NCI-H146 (cell line): ENCODE results near the gene MYO18B.
A peak's percentile ranks its signal among the peaks of the same experiment; 100 is the strongest.

Experiments
- DNase-seq: peaks from one replicate; lab custom pipeline; 2025; lab: John Stamatoyannopoulos, UW

The MYO18B gene

GRCh38 chr22:25996669-25997068, 254.7 kb downstream of the MYO18B start:
- no peak for DNase-seq

GRCh38 chr22:25997886-25998775, 256.1 kb downstream of the MYO18B start:
- no peak for DNase-seq

GRCh38 chr22:26002456-26002855, 260.5 kb downstream of the MYO18B start:
- DNase-seq: no peak

- DNase-seq: no peak
These were observed 262.5 kb downstream of the MYO18B start for GRCh38 chr22:26004477-26004876.

- no peak for DNase-seq
These were observed 266.6 kb downstream of the MYO18B start for GRCh38 chr22:26008587-26008986.

GRCh38 chr22:26016916-26017315, 274.9 kb downstream of the MYO18B start:
- no peak for DNase-seq

GRCh38 chr22:26017932-26018331, 275.9 kb downstream of the MYO18B start:
- no peak for DNase-seq

- DNase-seq: no peak
These were observed 277.6 kb downstream of the MYO18B start for GRCh38 chr22:26019596-26019995.

- no peak for DNase-seq
These were observed 279.5 kb downstream of the MYO18B start for GRCh38 chr22:26021516-26021915.

- DNase-seq: no peak
These were observed 281.3 kb downstream of the MYO18B start for GRCh38 chr22:26023104-26023775.

- no peak for DNase-seq
These were observed 283.6 kb downstream of the MYO18B start for GRCh38 chr22:26025626-26026025.

- no peak for DNase-seq
These were observed 285.4 kb downstream of the MYO18B start for GRCh38 chr22:26027341-26027740.

GRCh38 chr22:26031641-26032040, 289.7 kb downstream of the MYO18B start:
- DNase-seq: no peak

- no peak for DNase-seq
These were observed 291.1 kb downstream of the MYO18B start for GRCh38 chr22:26033071-26033470.

GRCh38 chr22:26033586-26033985, 291.6 kb downstream of the MYO18B start:
- no peak for DNase-seq

- no peak for DNase-seq
These were observed 293.5 kb downstream of the MYO18B start for GRCh38 chr22:26035523-26035922.

GRCh38 chr22:26038365-26038764, 296.4 kb downstream of the MYO18B start:
- peak; percentile 63 for DNase-seq

GRCh38 chr22:26041931-26042330, 299.9 kb downstream of the MYO18B start:
- DNase-seq: no peak

- no peak for DNase-seq
These were observed 301.0 kb downstream of the MYO18B start for GRCh38 chr22:26043031-26043430.

- DNase-seq: peak; percentile 70
These were observed 303.1 kb downstream of the MYO18B start for GRCh38 chr22:26045051-26045450.

GRCh38 chr22:26045860-26046259, 303.9 kb downstream of the MYO18B start:
- DNase-seq: no peak

GRCh38 chr22:26047516-26047915, 305.5 kb downstream of the MYO18B start:
- no peak for DNase-seq

GRCh38 chr22:26047920-26048319, 305.9 kb downstream of the MYO18B start:
- no peak for DNase-seq
